ENCODE results near the gene USP54. TPM values are rescaled to one million over a fixed set of nuclear protein-coding genes. Genes with fewer than 3 reads are reported as not detected.

USP54 gene
- total RNA-seq, 1 experiment from 2014 or later: 17.5 TPM

GRCh38 chr10:73459683-73460314 is 131.3 kb downstream of the USP54 start:
- Histone ChIP-seq H3K27me3 (replicated peaks) (no peaks in the 10 kb centered on the region), H3K36me3 (peaks cover 15% of the 10 kb centered on the region), H3K4me3 (no peak overlapping the region), H3K27ac (no peak overlapping the region), H3K9me3 (replicated peaks) (no peaks in the 10 kb centered on the region), H3K4me1 (replicated peaks) (no peaks in the 10 kb centered on the region)
- no peak for DNase-seq (ENCODE audit: low read depth in 1 of 2, low spot score in 2 of 2)

- Histone ChIP-seq H3K4me3 (no peak overlapping the region), H3K27ac (no peak overlapping the region), H3K9me3 (replicated peaks) (no peaks in the 10 kb centered on the region), H3K36me3 (peaks cover 8% of the 10 kb centered on the region), H3K4me1 (replicated peaks) (no peaks in the 10 kb centered on the region), H3K27me3 (replicated peaks) (no peaks in the 10 kb centered on the region)
- no peak for DNase-seq (ENCODE audit: low read depth in 1 of 2, low spot score in 2 of 2)
Measured at GRCh38 chr10:73456187-73456890, 134.8 kb downstream of the USP54 start.

- Histone ChIP-seq H3K4me3 (no peak overlapping the region), H3K27me3 (replicated peaks) (no peaks in the 10 kb centered on the region), H3K27ac (no peak overlapping the region), H3K4me1 (replicated peaks) (no peaks in the 10 kb centered on the region), H3K9me3 (replicated peaks) (no peaks in the 10 kb centered on the region), H3K36me3 (peaks cover 16% of the 10 kb centered on the region)
- DNase-seq (ENCODE audit: low read depth in 1 of 2, low spot score in 2 of 2): no peak
Measured at GRCh38 chr10:73449113-73449512, 142.0 kb downstream of the USP54 start.

- Histone ChIP-seq H3K9me3 (replicated peaks) (no peaks in the 10 kb centered on the region), H3K4me3 (no peak overlapping the region), H3K27me3 (replicated peaks) (no peaks in the 10 kb centered on the region), H3K27ac (no peak overlapping the region), H3K4me1 (replicated peaks) (no peaks in the 10 kb centered on the region), H3K36me3 (peaks cover 23% of the 10 kb centered on the region)
- no peak for DNase-seq (ENCODE audit: low read depth in 1 of 2, low spot score in 2 of 2)
Measured at GRCh38 chr10:73448384-73448783, 142.8 kb downstream of the USP54 start.

Other genes starting within 250 kb of the USP54 start
- gene CFAP70, start 232.5 kb downstream of the USP54 start, total RNA-seq (2014; rRNA removed; shearing (Covaris generic)): 0.08 and 0.25 TPM in 2 replicates
- gene ANXA7, start 177.3 kb downstream of the USP54 start, total RNA-seq (2014; rRNA removed; shearing (Covaris generic)): 172 and 193 TPM in 2 replicates
- gene MSS51, start 157.8 kb downstream of the USP54 start, total RNA-seq (2014; rRNA removed; shearing (Covaris generic)): 0.22 and 0.71 TPM in 2 replicates
- 25.1 and 42.6 TPM in 2 replicates for gene PPP3CB, start 95.3 kb downstream of the USP54 start, total RNA-seq (2014; rRNA removed; shearing (Covaris generic))
- gene MYOZ1, start 50.1 kb upstream of the USP54 start, total RNA-seq (2014; rRNA removed; shearing (Covaris generic)): not detected in 2 replicates
- gene SYNPO2L, start 64.7 kb upstream of the USP54 start, total RNA-seq (2014; rRNA removed; shearing (Covaris generic)): not detected in 2 replicates
- gene AGAP5, start 106.8 kb upstream of the USP54 start, total RNA-seq (2014; rRNA removed; shearing (Covaris generic)): 0.81 and 3.2 TPM in 2 replicates
- 42.6 and 66.5 TPM in 2 replicates for gene SEC24C, start 153.0 kb upstream of the USP54 start, total RNA-seq (2014; rRNA removed; shearing (Covaris generic))
- 54.4 and 58.7 TPM in 2 replicates for gene CHCHD1, start 190.7 kb upstream of the USP54 start, total RNA-seq (2014; rRNA removed; shearing (Covaris generic))
- 27.0 and 35.8 TPM in 2 replicates for gene ZSWIM8, start 194.3 kb upstream of the USP54 start, total RNA-seq (2014; rRNA removed; shearing (Covaris generic))
- 9.1 and 9.2 TPM in 2 replicates for gene NDST2, start 220.3 kb upstream of the USP54 start, total RNA-seq (2014; rRNA removed; shearing (Covaris generic))